GM20000 (cell line): ENCODE results near the gene PHF10.

Experiments
- DNase-seq: peaks from one replicate; pipeline ENCODE4 v3.0.0; 2012; ENCODE audit warnings: low spot score
- TF ChIP-seq, protein P1 (sequence below): IDR thresholded peaks from 2 replicates; pipeline ENCODE4 v1.5.1; 2012; ENCODE audit warnings: mild to moderate bottlenecking, control low read depth; ENCODE audit errors: extremely low read depth, missing control alignments

PHF10 gene

DNA sequence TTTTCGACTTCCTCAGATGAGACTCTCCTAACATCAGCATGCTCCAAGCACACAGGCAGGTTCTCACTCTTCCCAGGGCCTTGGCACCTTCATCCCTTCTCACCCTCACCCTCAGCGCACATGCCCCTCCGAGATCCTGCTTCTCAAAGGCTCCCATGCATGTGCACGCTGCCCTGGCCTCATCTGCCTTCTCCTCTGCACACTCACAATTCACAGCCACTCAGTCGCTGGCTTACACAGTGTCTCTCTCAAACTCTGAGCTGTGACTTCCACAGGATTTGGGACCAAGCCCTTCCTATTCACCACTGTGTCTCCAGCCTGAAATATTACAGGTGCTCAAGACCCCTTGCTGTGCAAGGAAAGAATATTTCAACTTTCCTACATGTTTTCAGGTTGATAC, 52.7 kb downstream of the PHF10 start:
- DNase-seq = no peak
- TF ChIP-seq, protein P1, sequence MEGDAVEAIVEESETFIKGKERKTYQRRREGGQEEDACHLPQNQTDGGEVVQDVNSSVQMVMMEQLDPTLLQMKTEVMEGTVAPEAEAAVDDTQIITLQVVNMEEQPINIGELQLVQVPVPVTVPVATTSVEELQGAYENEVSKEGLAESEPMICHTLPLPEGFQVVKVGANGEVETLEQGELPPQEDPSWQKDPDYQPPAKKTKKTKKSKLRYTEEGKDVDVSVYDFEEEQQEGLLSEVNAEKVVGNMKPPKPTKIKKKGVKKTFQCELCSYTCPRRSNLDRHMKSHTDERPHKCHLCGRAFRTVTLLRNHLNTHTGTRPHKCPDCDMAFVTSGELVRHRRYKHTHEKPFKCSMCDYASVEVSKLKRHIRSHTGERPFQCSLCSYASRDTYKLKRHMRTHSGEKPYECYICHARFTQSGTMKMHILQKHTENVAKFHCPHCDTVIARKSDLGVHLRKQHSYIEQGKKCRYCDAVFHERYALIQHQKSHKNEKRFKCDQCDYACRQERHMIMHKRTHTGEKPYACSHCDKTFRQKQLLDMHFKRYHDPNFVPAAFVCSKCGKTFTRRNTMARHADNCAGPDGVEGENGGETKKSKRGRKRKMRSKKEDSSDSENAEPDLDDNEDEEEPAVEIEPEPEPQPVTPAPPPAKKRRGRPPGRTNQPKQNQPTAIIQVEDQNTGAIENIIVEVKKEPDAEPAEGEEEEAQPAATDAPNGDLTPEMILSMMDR = no peak

GRCh38 chr6:169669889-169670288, 54.4 kb downstream of the PHF10 start:
- TF ChIP-seq, protein P1 = no peak
- no peak for DNase-seq

DNA sequence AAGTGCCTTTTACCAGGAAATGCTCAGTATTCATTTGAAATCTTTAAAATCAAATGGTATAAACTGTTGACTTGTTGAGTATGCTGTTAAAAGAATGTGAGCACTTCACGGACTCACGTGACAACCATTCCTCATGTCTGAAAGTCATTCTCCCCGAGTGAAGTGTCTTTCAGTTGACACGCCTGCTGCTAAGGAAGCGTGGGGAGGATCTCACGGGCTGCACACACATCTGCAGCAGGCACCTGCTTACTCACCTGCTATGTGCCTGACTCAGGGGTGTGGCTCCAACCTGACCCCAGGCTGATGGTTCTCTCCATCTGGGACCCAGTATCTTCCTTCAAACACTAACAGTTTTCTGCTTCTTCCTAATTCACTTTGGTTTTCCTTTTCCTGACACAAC, 55.2 kb downstream of the PHF10 start:
- TF ChIP-seq, protein P1 = no peak
- no peak for DNase-seq

- no peak for DNase-seq
- TF ChIP-seq, protein P1 = no peak
Observed at GRCh38 chr6:169668203-169668847, 56.0 kb downstream of the PHF10 start.

- no peak for DNase-seq
- TF ChIP-seq, protein P1 = no peak
Observed at GRCh38 chr6:169667716-169668115, 56.6 kb downstream of the PHF10 start.

- no peak for DNase-seq
- TF ChIP-seq, protein P1 = no peak
Observed at GRCh38 chr6:169666441-169666840, 57.9 kb downstream of the PHF10 start.

DNA sequence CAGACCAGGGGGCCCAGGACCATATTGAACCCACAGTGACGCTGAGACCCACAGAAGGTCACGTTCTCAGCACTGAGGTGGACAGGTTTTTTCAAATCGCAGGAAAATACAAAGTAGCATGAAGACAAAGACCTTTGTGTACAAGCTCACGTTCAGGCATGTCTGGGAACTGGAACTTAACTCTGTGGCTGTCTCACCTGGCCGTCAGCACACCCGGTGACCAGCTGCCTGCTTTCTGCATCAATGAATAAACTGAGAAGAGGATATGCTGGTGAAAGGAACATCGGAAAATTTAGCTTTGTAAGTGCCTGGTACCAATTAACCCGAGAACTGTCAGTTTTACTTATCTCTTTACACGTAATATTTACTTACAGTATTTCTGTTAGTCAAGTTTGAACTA, 59.0 kb downstream of the PHF10 start:
- DNase-seq = no peak
- TF ChIP-seq, protein P1 = no peak
